Measurements from ENCODE around the gene R3HDM1. TPM values are rescaled to one million over a fixed set of nuclear protein-coding genes. Genes with fewer than 3 reads are reported as not detected.

The R3HDM1 gene
- total RNA-seq, 1 experiment from 2014 or later = 62.6 TPM

DNA sequence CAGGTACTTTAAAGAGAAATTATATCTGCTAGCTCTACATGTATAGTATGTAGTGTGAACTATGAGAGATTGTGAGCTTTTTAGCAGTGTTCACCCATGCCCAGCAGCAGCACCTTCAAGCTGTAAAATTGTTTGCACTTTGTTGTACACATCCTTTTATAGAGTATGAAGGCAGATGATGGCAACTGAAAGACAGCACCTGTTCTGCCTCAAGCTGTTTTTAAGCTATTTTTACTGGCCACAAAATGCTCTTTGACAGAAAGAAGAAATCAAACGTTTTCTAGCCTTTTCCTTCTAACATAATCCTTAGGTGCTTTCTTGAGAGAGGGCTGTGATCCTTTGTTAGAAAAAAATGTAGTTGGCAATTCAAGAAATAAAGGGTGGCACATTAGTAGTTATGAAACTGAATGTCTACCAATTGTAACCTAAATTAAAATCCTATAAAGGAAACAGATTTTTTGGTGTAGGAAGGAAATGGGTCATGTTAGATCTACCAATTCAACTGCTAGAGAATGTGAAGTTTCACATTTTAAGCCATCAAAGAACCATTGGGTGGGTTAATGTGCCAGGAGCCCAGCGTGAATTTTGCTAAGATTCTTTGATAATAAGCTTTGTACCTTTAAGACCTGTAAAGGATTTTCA, 59.5 kb downstream of the R3HDM1 start:
- no peak for ATAC-seq
- no TSS peak for BruUV-seq (replicated peaks)
- H3K9me3 ChIP-seq (ENCODE audit: control insufficient read depth, insufficient read depth, low read depth, low read length) = peaks cover 9% of the 10 kb centered on the region; the same call in 1 of the 2 replicates
- H3K4me3 ChIP-seq (ENCODE audit: low read depth in 2 of 2, low read length in 2 of 2) = no peak overlapping the region
- intact Hi-C loops (cut with micrococcal nuclease; ENCODE audit: unreplicated experiment) = loop anchor here (10.0 kb wide), 1 partner anchor 116 kb away; no protein-coding TSS in a partner anchor
- H3K4me1 ChIP-seq (ENCODE audit: control insufficient read depth, insufficient read depth, low read length) = no peaks in the 10 kb centered on the region
- no peak for TF ChIP-seq POLR2AphosphoS5 (IDR thresholded peaks at IDR 0.05; ENCODE audit: low read depth, low read length)
- no peak for TF ChIP-seq SIN3A (IDR thresholded peaks at IDR 0.05; ENCODE audit: borderline replicate concordance, insufficient read depth, low read depth, low read length)
- no peak for TF ChIP-seq REST (IDR thresholded peaks at IDR 0.05; ENCODE audit: insufficient read depth in 1 of 2, low read depth in 2 of 2, low read length in 1 of 2)
- no peak for TF ChIP-seq CTCF (IDR thresholded peaks at IDR 0.05)
- TF ChIP-seq TCF7L2 (IDR thresholded peaks at IDR 0.05; ENCODE audit: low read depth, low read length) = no peak
- H3K36me3 ChIP-seq (ENCODE audit: control insufficient read depth, insufficient read depth, low read length) = no peaks in the 10 kb centered on the region
- no peak overlapping the region for H3K27ac ChIP-seq (ENCODE audit: low read length)
- CTCF ChIA-PET = no interaction called here
- in situ Hi-C loops (cut with HindIII; ENCODE audit: low pct_unique_long_range_greater_than_20kb, low sequenced_read_pairs) = no loop called here
- no peaks in the 10 kb centered on the region for H3K27me3 ChIP-seq (ENCODE audit: control insufficient read depth, insufficient read depth, low read length)
- no peak for DNase-seq (ENCODE audit: low read depth, low spot score)
- POLR2A ChIA-PET = interaction anchor here (0.7 kb wide), 1 partner anchor 60 kb away, joined by 4 read pairs; the partner anchor contains the start of gene ZRANB3

DNA sequence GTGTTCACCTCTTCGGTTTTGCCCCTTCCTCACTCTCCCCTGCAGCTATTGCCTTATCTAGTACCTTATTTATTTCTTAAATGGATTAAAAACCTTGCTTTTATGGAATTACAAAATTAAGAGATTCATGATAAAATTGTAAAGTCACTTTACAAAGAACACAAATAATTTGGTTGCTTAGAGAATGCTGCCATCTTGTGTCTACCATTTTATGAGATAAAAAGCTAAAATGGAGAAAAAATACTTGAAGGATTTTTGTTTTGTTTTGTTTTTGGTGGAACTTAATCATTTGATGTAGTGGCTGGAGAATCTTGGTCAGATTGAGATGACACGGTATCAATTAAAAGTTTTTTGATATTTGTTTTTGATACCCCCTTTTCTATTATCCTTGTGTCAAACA, 69.6 kb downstream of the R3HDM1 start:
- H3K4me3 ChIP-seq (ENCODE audit: low read depth in 2 of 2, low read length in 2 of 2) = no peak overlapping the region
- H3K36me3 ChIP-seq (ENCODE audit: control insufficient read depth, insufficient read depth, low read length) = peaks cover 4% of the 10 kb centered on the region; the same call in 1 of the 2 replicates
- no peak overlapping the region for H3K27ac ChIP-seq (ENCODE audit: low read length)
- no TSS peak for BruUV-seq (replicated peaks)
- DNase-seq (ENCODE audit: low read depth, low spot score) (no peak), ATAC-seq (no peak)
- no peaks in the 10 kb centered on the region for H3K27me3 ChIP-seq (ENCODE audit: control insufficient read depth, insufficient read depth, low read length)
- TF ChIP-seq CTCF (IDR thresholded peaks at IDR 0.05) (no peak; the same call in 1 of the 2 replicates), TCF7L2 (IDR thresholded peaks at IDR 0.05; ENCODE audit: low read depth, low read length) (no peak), SIN3A (IDR thresholded peaks at IDR 0.05; ENCODE audit: borderline replicate concordance, insufficient read depth, low read depth, low read length) (no peak), REST (IDR thresholded peaks at IDR 0.05; ENCODE audit: insufficient read depth in 1 of 2, low read depth in 2 of 2, low read length in 1 of 2) (no peak), POLR2AphosphoS5 (IDR thresholded peaks at IDR 0.05; ENCODE audit: low read depth, low read length) (no peak)
- H3K9me3 ChIP-seq (ENCODE audit: control insufficient read depth, insufficient read depth, low read depth, low read length) = no peaks in the 10 kb centered on the region
- ChIA-PET POLR2A (no interaction called here), CTCF (interaction anchor here (2.1 kb wide), 1 partner anchor 128 kb away, joined by 12 read pairs; no protein-coding TSS in a partner anchor)
- in situ Hi-C loops (cut with HindIII; ENCODE audit: low pct_unique_long_range_greater_than_20kb, low sequenced_read_pairs) (no loop called here), intact Hi-C loops (cut with micrococcal nuclease; ENCODE audit: unreplicated experiment) (no loop called here)
- no peaks in the 10 kb centered on the region for H3K4me1 ChIP-seq (ENCODE audit: control insufficient read depth, insufficient read depth, low read length)

Measured in Panc1 (cell line).